Cerebellar cortex (tissue), 1 donor: ENCODE results near the gene CORO2B.
A peak's percentile ranks its signal among the peaks of the same experiment; 100 is the strongest.
"Not testable (repeated sequence)": the region's sequence is repeated elsewhere in the genome, so short reads cannot be mapped to it uniquely, and the experiment has no call there.

ENCODE experiments used
- DNase-seq: peaks from one replicate; pipeline ENCODE4 v3.0.0-alpha.2; 2015; ENCODE audit warnings: low spot score

CORO2B gene

GRCh38 chr15:68730976-68731897, 152.4 kb downstream of the CORO2B start:
- DNase-seq = peak; percentile 6

GRCh38 chr15:68732451-68732850, 153.7 kb downstream of the CORO2B start:
- DNase-seq = peak; percentile 38

GRCh38 chr15:68733666-68734065, 154.9 kb downstream of the CORO2B start:
- DNase-seq = peak; percentile 12

- no peak for DNase-seq
Observed at GRCh38 chr15:68734352-68734751, 155.6 kb downstream of the CORO2B start.

GRCh38 chr15:68734881-68735280, 156.1 kb downstream of the CORO2B start:
- DNase-seq = no peak

- no peak for DNase-seq
Observed at GRCh38 chr15:68735610-68736009, 156.8 kb downstream of the CORO2B start.

GRCh38 chr15:68739390-68740080, 160.7 kb downstream of the CORO2B start:
- DNase-seq = no peak

- DNase-seq = no peak
Observed at GRCh38 chr15:68743256-68743655, 164.5 kb downstream of the CORO2B start.

- no peak for DNase-seq
Observed at GRCh38 chr15:68749365-68749764, 170.6 kb downstream of the CORO2B start.

- DNase-seq = no peak
Observed at GRCh38 chr15:68749793-68750192, 171.0 kb downstream of the CORO2B start.

GRCh38 chr15:68751622-68752021, 172.8 kb downstream of the CORO2B start:
- DNase-seq = no peak

GRCh38 chr15:68755731-68756130, 176.9 kb downstream of the CORO2B start:
- DNase-seq = no peak

- not testable (repeated sequence) for DNase-seq
Observed at GRCh38 chr15:68759982-68760579, 181.3 kb downstream of the CORO2B start.

GRCh38 chr15:68763063-68763462, 184.3 kb downstream of the CORO2B start:
- no peak for DNase-seq

GRCh38 chr15:68764090-68764489, 185.3 kb downstream of the CORO2B start:
- DNase-seq = no peak

GRCh38 chr15:68765602-68766368, 187.0 kb downstream of the CORO2B start:
- no peak for DNase-seq

- DNase-seq = no peak
Observed at GRCh38 chr15:68767833-68768232, 189.0 kb downstream of the CORO2B start.

- DNase-seq = no peak
Observed at GRCh38 chr15:68768321-68768720, 189.5 kb downstream of the CORO2B start.

GRCh38 chr15:68769702-68770101, 190.9 kb downstream of the CORO2B start:
- no peak for DNase-seq

GRCh38 chr15:68770216-68770615, 191.4 kb downstream of the CORO2B start:
- DNase-seq = no peak

GRCh38 chr15:68773036-68773435, 194.2 kb downstream of the CORO2B start:
- DNase-seq = no peak

GRCh38 chr15:68774120-68774519, 195.3 kb downstream of the CORO2B start:
- DNase-seq = no peak
